Measurements from ENCODE around the gene TOX4. TPM values are rescaled to one million over a fixed set of nuclear protein-coding genes. Genes with fewer than 3 reads are reported as not detected.
"Not testable (repeated sequence)": the region's sequence is repeated elsewhere in the genome, so short reads cannot be mapped to it uniquely, and the experiment has no call there.

Gene TOX4
- total RNA-seq: 10 to 100 TPM; 82.1 to 85.6 TPM

DNA sequence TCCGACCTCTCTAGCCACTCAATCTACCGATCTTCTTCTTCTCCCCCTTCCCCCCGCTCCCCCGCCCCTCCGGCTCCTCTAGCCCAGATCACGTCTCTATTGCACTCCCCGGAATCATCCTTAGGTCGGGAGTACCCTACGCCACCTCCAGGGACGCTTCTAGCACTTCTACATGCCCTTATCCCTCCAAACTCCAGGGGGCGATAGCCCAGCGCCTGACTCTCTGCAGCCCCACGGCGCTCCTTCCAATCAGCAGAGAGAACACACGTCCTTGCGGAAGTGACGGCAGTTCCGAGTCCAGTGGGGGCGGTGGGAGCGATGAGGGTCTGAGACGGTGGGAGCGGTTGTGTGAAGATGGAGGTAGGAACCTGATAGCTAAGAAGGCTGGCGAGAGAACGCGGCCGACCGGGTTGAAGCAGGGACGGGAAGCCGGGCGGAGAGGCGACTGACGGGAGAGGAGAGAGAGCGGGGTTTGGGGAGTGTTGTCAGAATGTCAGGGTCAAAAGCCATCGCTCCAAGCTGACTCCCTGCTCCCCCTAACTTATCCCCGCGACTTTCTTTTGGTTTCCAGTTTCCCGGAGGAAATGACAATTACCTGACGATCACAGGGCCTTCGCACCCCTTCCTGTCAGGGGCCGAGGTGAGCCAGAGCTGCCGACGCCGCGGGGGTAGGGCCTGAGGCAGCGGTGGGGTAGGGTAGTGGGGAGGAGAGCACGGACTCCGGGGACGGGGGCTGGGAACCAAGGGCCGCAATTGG lies at the start of gene TOX4, which contains the start of gene RAB2B:
TOX4 (plus strand) TSS at position 271 of the 757 bp plus-strand sequence; CDS start at position 355, 84 bp downstream.
RAB2B (minus strand) TSS at position 35 of the 757 bp plus-strand sequence. CDS start 87 bp downstream, outside the sequence.
- H3K4me1 Mint-ChIP-seq: peaks cover 46% of the 10 kb centered on the region
- H3K4me3 Mint-ChIP-seq: peak within 1 kb of the TSS; percentile 100
- ChIA-PET POLR2A (interaction anchor here (0.9 to 4.1 kb wide), 22 partner anchors 12 to 1530 kb away, joined by 3 to 46 read pairs (median 4); partner anchors contain the start of genes CHD8, METTL3 and SUPT16H), CTCF (interaction anchor here (0.7 to 4.0 kb wide), 22 partner anchors 8 to 462 kb away, joined by 3 to 54 read pairs (median 4); partner anchors contain the start of genes CHD8, METTL3 and SALL2)
- H3K27ac Mint-ChIP-seq: peak within 1 kb of the TSS; percentile 100
- H3K36me3 Mint-ChIP-seq (ENCODE audit: low read depth): peaks cover 22% of the 10 kb centered on the region
- H3K9me3 Mint-ChIP-seq: no peaks in the 10 kb centered on the region
- DNase-seq: peak; percentile 97
- no peaks in the 10 kb centered on the region for H3K27me3 Mint-ChIP-seq

- Mint-ChIP-seq H3K9me3 (no peaks in the 10 kb centered on the region), H3K27ac (no peak overlapping the region), H3K27me3 (no peaks in the 10 kb centered on the region), H3K4me1 (peaks cover 6% of the 10 kb centered on the region), H3K4me3 (no peak overlapping the region), H3K36me3 (ENCODE audit: low read depth) (peaks cover 75% of the 10 kb centered on the region)
- DNase-seq: no peak
- CTCF ChIA-PET: no interaction called here
- POLR2A ChIA-PET: interaction anchor here (2.9 kb wide), 1 partner anchor 26 kb away, joined by 13 read pairs; the partner anchor contains the start of gene CHD8
Observed at GRCh38 chr14:21428930-21429329, 48.1 kb upstream of the TOX4 start.

DNA sequence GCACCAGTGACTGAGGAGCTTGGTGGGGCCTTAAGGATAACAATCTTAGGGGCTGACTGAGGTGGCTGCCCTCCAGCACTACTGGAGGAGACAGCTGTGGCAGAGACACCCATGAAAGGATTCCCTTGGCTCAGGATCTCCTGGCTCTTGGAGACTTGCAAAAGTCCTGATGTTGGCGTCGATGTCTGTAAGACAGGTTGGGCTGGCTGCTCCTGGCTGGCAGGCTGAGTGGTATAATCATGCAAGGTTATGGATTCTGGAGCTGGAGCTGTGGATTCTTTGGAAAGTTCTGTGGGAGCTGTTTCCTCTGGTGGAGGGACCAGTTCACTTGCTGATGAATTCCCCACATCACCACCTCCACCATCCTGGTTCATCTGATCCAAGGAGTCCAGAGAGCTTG lies 45.9 kb upstream of the TOX4 start:
- Mint-ChIP-seq H3K9me3 (no peaks in the 10 kb centered on the region), H3K27me3 (no peaks in the 10 kb centered on the region), H3K4me3 (no peak overlapping the region), H3K36me3 (ENCODE audit: low read depth) (peaks cover 68% of the 10 kb centered on the region), H3K27ac (no peak overlapping the region), H3K4me1 (peaks cover 27% of the 10 kb centered on the region)
- CTCF ChIA-PET: interaction anchor here (1.0 to 1.4 kb wide), 2 partner anchors 13 to 25 kb away, joined by 3 to 7 read pairs; partner anchors contain the start of gene CHD8
- POLR2A ChIA-PET: interaction anchor here (0.5 to 2.9 kb wide), 2 partner anchors 8 to 24 kb away, joined by 4 to 13 read pairs; partner anchors contain the start of gene CHD8
- no peak for DNase-seq

- POLR2A ChIA-PET: interaction anchor here (0.7 to 5.0 kb wide), 16 partner anchors 10 to 206 kb away, joined by 3 to 103 read pairs (median 6); partner anchors contain the start of genes CHD8, METTL3, RAB2B and SUPT16H
Observed at GRCh38 chr14:21436567-21437062, 40.4 kb upstream of the TOX4 start.

DNA sequence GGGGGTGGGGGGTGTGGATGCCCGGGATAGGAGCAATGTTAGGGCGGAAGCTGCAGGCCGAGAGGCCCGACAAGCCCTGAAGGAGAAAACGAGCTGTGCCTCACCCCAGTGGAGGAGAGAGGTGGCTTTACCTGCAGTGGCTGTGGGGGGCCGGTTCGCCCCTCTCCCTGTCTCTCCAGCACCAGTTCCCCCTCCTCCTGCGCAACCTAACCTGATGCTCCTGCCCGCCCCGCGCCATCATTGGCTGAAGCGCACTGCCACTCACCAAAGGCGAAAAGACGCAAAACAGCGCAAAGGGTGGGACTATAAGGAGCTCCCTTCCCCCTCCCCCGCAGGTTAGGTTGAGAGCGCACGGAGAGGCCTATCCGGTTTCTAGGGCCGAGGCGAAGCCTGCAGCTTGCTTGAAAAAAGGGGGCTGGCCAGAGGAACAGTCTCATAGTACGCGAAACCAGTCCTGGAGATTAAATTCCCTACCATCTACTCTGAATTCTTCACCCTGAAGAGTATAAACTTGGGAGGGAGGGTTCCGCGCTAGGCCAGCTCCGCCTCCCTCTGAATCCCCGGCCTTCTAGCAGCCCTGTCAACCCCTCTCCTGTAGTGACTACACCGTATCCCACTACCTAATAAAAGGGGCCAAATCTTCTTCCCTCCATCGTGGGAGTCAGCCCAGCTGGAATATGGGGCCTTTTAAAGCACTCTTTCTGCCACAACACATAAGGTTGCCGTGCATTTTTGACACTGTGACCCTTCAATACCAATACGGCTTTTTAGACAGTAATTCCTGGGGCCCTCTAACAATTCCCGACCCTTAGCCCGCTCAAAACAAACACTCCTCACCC lies 39.7 kb upstream of the TOX4 start:
- Mint-ChIP-seq H3K27ac (peak overlapping the region; percentile 76), H3K36me3 (ENCODE audit: low read depth) (peaks cover 31% of the 10 kb centered on the region), H3K9me3 (no peaks in the 10 kb centered on the region), H3K4me1 (peaks cover 50% of the 10 kb centered on the region), H3K4me3 (peak overlapping the region; percentile 86), H3K27me3 (no peaks in the 10 kb centered on the region)
- ChIA-PET POLR2A (interaction anchor here (0.7 to 5.0 kb wide), 17 partner anchors 9 to 207 kb away, joined by 3 to 103 read pairs (median 5); partner anchors contain the start of genes CHD8, METTL3, RAB2B and SUPT16H), CTCF (interaction anchor here (0.8 to 2.0 kb wide), 7 partner anchors 9 to 61 kb away, joined by 3 to 38 read pairs (median 4); partner anchors contain the start of genes CHD8 and TOX4)
- peak; percentile 99 for DNase-seq

More at GRCh38 chr14:21436567-21437062, 40.4 kb upstream of the TOX4 start:
- Mint-ChIP-seq H3K36me3 (ENCODE audit: low read depth) (peaks cover 30% of the 10 kb centered on the region), H3K27ac (peak overlapping the region; percentile 76), H3K27me3 (no peaks in the 10 kb centered on the region), H3K4me1 (peaks cover 48% of the 10 kb centered on the region), H3K9me3 (no peaks in the 10 kb centered on the region), H3K4me3 (peak overlapping the region; percentile 86)
- CTCF ChIA-PET: interaction anchor here (0.8 to 2.0 kb wide), 7 partner anchors 10 to 62 kb away, joined by 3 to 38 read pairs (median 4); partner anchors contain the start of genes CHD8 and TOX4
- DNase-seq: no peak

GRCh38 chr14:21440859-21441258 lies 36.1 kb upstream of the TOX4 start:
- peaks cover 33% of the 10 kb centered on the region for H3K4me1 Mint-ChIP-seq

GRCh38 chr14:21442657-21443056 lies 34.3 kb upstream of the TOX4 start:
- not testable (repeated sequence) for H3K27me3 Mint-ChIP-seq, H3K4me3 Mint-ChIP-seq, H3K9me3 Mint-ChIP-seq, DNase-seq, H3K27ac Mint-ChIP-seq
- POLR2A ChIA-PET: interaction anchor here (2.2 kb wide), 1 partner anchor 12 kb away, joined by 8 read pairs; no protein-coding TSS in a partner anchor
- Mint-ChIP-seq H3K4me1 (peaks cover 29% of the 10 kb centered on the region), H3K36me3 (ENCODE audit: low read depth) (peaks cover 15% of the 10 kb centered on the region)
- CTCF ChIA-PET: interaction anchor here (6.0 kb wide), 1 partner anchor 14 kb away, joined by 24 read pairs; the partner anchor contains the start of gene CHD8

More at GRCh38 chr14:21440859-21441258, 36.1 kb upstream of the TOX4 start:
- CTCF ChIA-PET: interaction anchor here (1.4 kb wide), 1 partner anchor 15 kb away, joined by 5 read pairs; the partner anchor contains the start of gene CHD8
- H3K36me3 Mint-ChIP-seq (ENCODE audit: low read depth): peaks cover 18% of the 10 kb centered on the region
- H3K27me3 Mint-ChIP-seq: no peaks in the 10 kb centered on the region
- no peak overlapping the region for H3K27ac Mint-ChIP-seq
- no peak overlapping the region for H3K4me3 Mint-ChIP-seq
- DNase-seq: no peak
- no peaks in the 10 kb centered on the region for H3K9me3 Mint-ChIP-seq
- POLR2A ChIA-PET: interaction anchor here (0.7 to 1.2 kb wide), 2 partner anchors 14 to 15 kb away, joined by 3 read pairs; partner anchors contain the start of gene CHD8

- peak overlapping the region; percentile 69 for H3K27ac Mint-ChIP-seq
Observed at GRCh38 chr14:21449899-21450216, 27.1 kb upstream of the TOX4 start.

GRCh38 chr14:21454843-21455544 lies 22.0 kb upstream of the TOX4 start:
- POLR2A ChIA-PET: interaction anchor here (0.6 to 3.6 kb wide), 21 partner anchors 8 to 1464 kb away, joined by 3 to 103 read pairs (median 5); partner anchors contain the start of genes METTL3, RAB2B, RBM23 and SUPT16H

More at GRCh38 chr14:21449899-21450216, 27.1 kb upstream of the TOX4 start:
- Mint-ChIP-seq H3K27me3 (no peaks in the 10 kb centered on the region), H3K4me3 (no peak overlapping the region), H3K9me3 (no peaks in the 10 kb centered on the region), H3K36me3 (ENCODE audit: low read depth) (peaks cover 28% of the 10 kb centered on the region), H3K4me1 (peaks cover 63% of the 10 kb centered on the region)
- ChIA-PET CTCF (interaction anchor here (1.5 kb wide), 1 partner anchor 13 kb away, joined by 4 read pairs; no protein-coding TSS in a partner anchor), POLR2A (interaction anchor here (0.9 to 3.0 kb wide), 2 partner anchors 12 to 28 kb away, joined by 3 to 23 read pairs; partner anchors contain the start of gene TOX4)
- no peak for DNase-seq

GRCh38 chr14:21455592-21455911 lies 21.4 kb upstream of the TOX4 start:
- POLR2A ChIA-PET: interaction anchor here (0.6 to 3.6 kb wide), 23 partner anchors 9 to 1463 kb away, joined by 3 to 103 read pairs (median 5); partner anchors contain the start of genes METTL3, RAB2B, RBM23 and SUPT16H
- CTCF ChIA-PET: interaction anchor here (0.6 to 4.7 kb wide), 21 partner anchors 10 to 1640 kb away, joined by 3 to 54 read pairs (median 5); partner anchors contain the start of genes ACIN1, C14orf119, HAUS4 and METTL3
- peaks cover 41% of the 10 kb centered on the region for H3K4me1 Mint-ChIP-seq
- peak overlapping the region; percentile 98 for H3K4me3 Mint-ChIP-seq
- no peaks in the 10 kb centered on the region for H3K27me3 Mint-ChIP-seq
- no peaks in the 10 kb centered on the region for H3K9me3 Mint-ChIP-seq
- H3K27ac Mint-ChIP-seq: peak overlapping the region; percentile 99
- no peak for DNase-seq
- H3K36me3 Mint-ChIP-seq (ENCODE audit: low read depth): peaks cover 26% of the 10 kb centered on the region

More at GRCh38 chr14:21454843-21455544, 22.0 kb upstream of the TOX4 start:
- Mint-ChIP-seq H3K4me1 (peaks cover 47% of the 10 kb centered on the region), H3K9me3 (no peaks in the 10 kb centered on the region), H3K36me3 (ENCODE audit: low read depth) (peaks cover 29% of the 10 kb centered on the region), H3K4me3 (peak overlapping the region; percentile 98), H3K27me3 (no peaks in the 10 kb centered on the region), H3K27ac (peak overlapping the region; percentile 99)
- DNase-seq: no peak
- CTCF ChIA-PET: interaction anchor here (0.6 to 4.7 kb wide), 10 partner anchors 11 to 73 kb away, joined by 3 to 54 read pairs (median 10); partner anchors contain the start of genes METTL3, RAB2B, SUPT16H and TOX4
